ENCODE results near the gene SPRED2.

- no peak for TF ChIP-seq CTCF (IDR thresholded peaks at IDR 0.05)
- TF ChIP-seq POLR2A (IDR thresholded peaks at IDR 0.05) = no peak
Measured at GRCh38 chr2:65402780-65403528, 29.4 kb downstream of the SPRED2 start.

All from uterus (tissue), 2 donors.